GM23248 (cell line): ENCODE data around the gene SF3B3.

Experiments
- EZH2 ChIP-seq: fragments of 200-600 bp; sonication (generic); IDR thresholded peaks from 2 replicates; pipeline ENCODE4 v1.6.1; 2018; ENCODE audit warnings: antibody characterized with exemption, mild to moderate bottlenecking; ENCODE audit not compliant: insufficient read depth, poor library complexity, severe bottlenecking
- EZH2phosphoT487 ChIP-seq: fragments of 200-600 bp; sonication (generic); IDR thresholded peaks from 2 replicates; pipeline ENCODE4 v1.6.1; 2018; ENCODE audit warnings: antibody characterized with exemption, moderate library complexity, mild to moderate bottlenecking, low read depth; ENCODE audit not compliant: insufficient read depth

GRCh38 chr16:70605283-70605657 is 81.7 kb downstream of the SF3B3 start:
- TF ChIP-seq EZH2 (no peak), EZH2phosphoT487 (no peak)
